ENCODE data around the gene TMEM81.

Gene TMEM81

DNA sequence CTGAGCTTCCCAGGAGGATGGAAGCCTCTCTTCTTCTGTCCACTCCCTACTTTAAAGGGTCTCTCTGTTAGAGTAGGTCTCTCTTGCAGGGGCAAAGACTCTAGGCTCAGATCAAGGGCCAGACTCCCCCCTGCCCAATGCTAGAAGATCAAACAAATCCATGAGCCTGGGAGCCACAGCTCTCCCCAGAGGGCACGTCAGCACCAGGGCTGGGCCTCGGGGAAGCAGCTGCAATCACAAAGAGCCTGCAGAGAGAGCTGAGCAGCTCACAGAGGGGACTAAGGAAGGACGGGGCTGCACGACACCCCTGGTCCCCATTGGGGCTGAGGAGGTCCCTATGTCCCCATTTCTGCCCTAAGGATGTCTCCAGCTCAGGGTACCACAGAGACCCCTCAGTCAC lies 37.4 kb downstream of the TMEM81 start:
- Histone ChIP-seq H3K9me3 (ENCODE audit: control insufficient read depth, insufficient read depth, low read depth, low read length) (no peaks in the 10 kb centered on the region), H3K4me1 (ENCODE audit: control insufficient read depth, insufficient read depth, low read length) (peaks cover 25% of the 10 kb centered on the region), H3K9ac (ENCODE audit: low read length) (no peak overlapping the region), H3K4me3 (ENCODE audit: low read depth, low read length) (no peak overlapping the region), H3K36me3 (ENCODE audit: control insufficient read depth, insufficient read depth, low read length) (no peaks in the 10 kb centered on the region), H3K27ac (ENCODE audit: low read depth, low read length) (no peak overlapping the region), H3K27me3 (ENCODE audit: control insufficient read depth, insufficient read depth, low read length) (peaks cover 67% of the 10 kb centered on the region)

DNA sequence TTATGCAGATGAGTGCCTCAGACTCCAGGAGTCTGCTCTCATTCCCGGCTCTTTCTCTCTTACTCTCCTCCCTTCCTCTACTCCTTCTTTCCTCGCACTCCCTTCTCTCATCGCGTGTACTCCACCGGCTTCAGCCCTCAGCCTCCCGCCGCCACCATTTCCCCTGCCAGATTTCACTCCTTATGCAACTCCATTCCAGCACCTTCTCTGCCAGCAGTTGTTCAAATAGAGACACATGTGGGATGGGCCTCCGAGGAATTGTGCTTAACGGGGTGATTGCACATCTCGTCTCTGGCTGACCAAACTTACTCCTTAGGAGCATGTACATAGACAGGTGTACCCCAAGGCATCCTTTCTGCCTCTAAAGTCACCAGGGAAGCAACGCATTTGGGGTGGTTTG lies 39.1 kb downstream of the TMEM81 start:
- Histone ChIP-seq H3K9ac (ENCODE audit: low read length) (no peak overlapping the region), H3K36me3 (ENCODE audit: control insufficient read depth, insufficient read depth, low read length) (no peaks in the 10 kb centered on the region), H3K9me3 (ENCODE audit: control insufficient read depth, insufficient read depth, low read depth, low read length) (no peaks in the 10 kb centered on the region), H3K27ac (ENCODE audit: low read depth, low read length) (no peak overlapping the region), H3K4me1 (ENCODE audit: control insufficient read depth, insufficient read depth, low read length) (peaks cover 25% of the 10 kb centered on the region), H3K27me3 (ENCODE audit: control insufficient read depth, insufficient read depth, low read length) (peaks cover 81% of the 10 kb centered on the region), H3K4me3 (ENCODE audit: low read depth, low read length) (no peak overlapping the region)

DNA sequence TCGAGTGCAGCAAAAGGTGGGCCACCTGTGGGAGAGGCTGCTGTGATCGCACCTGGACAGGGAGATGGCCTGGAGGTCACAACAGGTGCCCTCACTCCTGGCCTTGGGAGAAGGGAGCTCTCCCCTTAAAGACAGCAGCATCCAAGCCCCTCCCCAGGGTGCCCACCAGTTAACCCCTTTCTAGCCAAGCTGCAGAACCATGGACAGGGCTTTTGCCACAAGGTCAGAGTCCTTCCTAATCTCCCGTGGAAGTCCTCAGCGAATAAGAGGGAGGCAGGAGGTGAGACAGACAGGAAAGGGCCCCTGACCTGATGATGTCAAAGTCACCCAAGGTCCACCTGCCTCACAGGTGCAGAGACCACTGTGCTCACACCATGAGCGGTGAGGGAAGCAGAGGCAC lies 39.5 kb downstream of the TMEM81 start:
- Histone ChIP-seq H3K4me3 (ENCODE audit: low read depth, low read length) (no peak overlapping the region), H3K4me1 (ENCODE audit: control insufficient read depth, insufficient read depth, low read length) (peaks cover 25% of the 10 kb centered on the region), H3K9me3 (ENCODE audit: control insufficient read depth, insufficient read depth, low read depth, low read length) (no peaks in the 10 kb centered on the region), H3K27ac (ENCODE audit: low read depth, low read length) (no peak overlapping the region), H3K36me3 (ENCODE audit: control insufficient read depth, insufficient read depth, low read length) (no peaks in the 10 kb centered on the region), H3K27me3 (ENCODE audit: control insufficient read depth, insufficient read depth, low read length) (peaks cover 84% of the 10 kb centered on the region), H3K9ac (ENCODE audit: low read length) (no peak overlapping the region)

DNA sequence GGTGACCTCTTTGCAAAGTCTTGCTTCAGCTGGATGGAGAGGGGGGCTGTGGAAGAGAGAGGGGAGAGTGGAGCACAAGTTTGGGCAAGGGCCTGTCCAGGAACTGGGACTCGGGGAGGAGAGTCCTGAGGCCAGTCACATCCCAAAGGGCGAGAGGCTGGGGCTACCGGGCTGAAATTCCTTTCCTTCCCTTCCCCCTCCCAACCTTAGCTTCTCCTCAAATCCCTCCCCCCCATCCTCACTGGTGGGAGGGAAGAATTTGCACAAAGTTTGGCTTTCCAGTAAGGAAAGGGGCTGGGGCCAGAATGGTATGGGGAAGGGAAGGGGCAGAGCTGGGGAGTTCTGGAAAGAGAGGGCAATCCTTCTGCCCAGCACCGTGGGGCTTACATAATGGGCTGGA lies 40.4 kb downstream of the TMEM81 start:
- Histone ChIP-seq H3K9ac (ENCODE audit: low read length) (no peak overlapping the region), H3K27ac (ENCODE audit: low read depth, low read length) (no peak overlapping the region), H3K4me3 (ENCODE audit: low read depth, low read length) (no peak overlapping the region), H3K36me3 (ENCODE audit: control insufficient read depth, insufficient read depth, low read length) (no peaks in the 10 kb centered on the region), H3K27me3 (ENCODE audit: control insufficient read depth, insufficient read depth, low read length) (peaks cover 88% of the 10 kb centered on the region), H3K9me3 (ENCODE audit: control insufficient read depth, insufficient read depth, low read depth, low read length) (no peaks in the 10 kb centered on the region), H3K4me1 (ENCODE audit: control insufficient read depth, insufficient read depth, low read length) (peaks cover 25% of the 10 kb centered on the region)

DNA sequence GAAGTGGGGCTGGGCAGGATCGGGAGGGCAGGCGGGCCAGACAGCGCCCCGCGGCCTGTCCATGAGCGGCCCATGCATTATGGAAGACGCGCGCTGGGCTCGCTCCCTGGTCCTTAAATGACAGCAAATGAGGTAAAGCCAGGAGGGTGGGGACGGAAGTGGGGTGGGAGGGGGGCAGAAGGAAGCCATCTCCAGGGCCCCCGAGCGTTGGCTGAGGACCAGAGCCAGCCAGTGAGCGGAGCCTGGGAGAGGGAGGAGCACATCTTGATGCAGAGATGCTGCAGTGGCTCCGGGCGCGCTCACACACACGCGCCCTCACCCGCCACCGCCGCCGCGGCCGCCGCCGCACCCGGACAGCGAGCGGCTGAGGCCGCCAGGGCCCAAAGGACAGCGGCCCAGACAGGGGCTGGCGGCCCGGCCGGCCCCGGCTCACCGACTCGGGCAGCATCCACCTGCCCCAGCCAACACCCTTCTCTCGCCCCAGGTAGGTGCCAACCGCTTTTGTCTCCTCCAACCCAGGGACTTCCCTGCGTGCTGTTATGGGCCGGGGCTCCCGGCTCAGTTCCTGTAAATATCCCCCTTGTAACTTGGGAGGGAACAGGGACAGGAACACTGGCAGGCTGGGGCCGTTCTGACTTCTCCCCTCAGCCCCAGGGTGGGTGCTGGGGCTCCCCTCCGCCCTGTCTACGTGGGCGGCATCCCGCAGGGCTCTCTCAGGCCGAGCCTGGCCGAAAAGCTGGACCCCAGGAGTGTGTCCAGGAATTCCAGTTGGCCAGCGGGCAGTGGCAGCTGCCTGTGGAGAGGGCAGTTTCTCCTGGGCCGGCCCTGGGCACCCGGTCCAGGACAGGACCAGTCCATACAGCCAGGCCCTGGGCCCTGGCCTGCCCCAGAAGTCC lies 41.1 kb downstream of the TMEM81 start, which contains the start of gene CNTN2:
Gene CNTN2 (plus strand): TSS at position 302 of the 896 bp plus-strand sequence. CDS start 9,974 bp downstream, outside the sequence.
- Histone ChIP-seq H3K9me3 (ENCODE audit: control insufficient read depth, insufficient read depth, low read depth, low read length) (no peaks in the 10 kb centered on the region), H3K4me3 (ENCODE audit: low read depth, low read length) (peak within 1 kb of the TSS; percentile 28; the same call in 1 of the 2 replicates), H3K36me3 (ENCODE audit: control insufficient read depth, insufficient read depth, low read length) (no peaks in the 10 kb centered on the region), H3K27me3 (ENCODE audit: control insufficient read depth, insufficient read depth, low read length) (peaks cover 95% of the 10 kb centered on the region), H3K27ac (ENCODE audit: low read depth, low read length) (no peak within 1 kb of the TSS), H3K9ac (ENCODE audit: low read length) (no peak within 1 kb of the TSS), H3K4me1 (ENCODE audit: control insufficient read depth, insufficient read depth, low read length) (peaks cover 25% of the 10 kb centered on the region)

DNA sequence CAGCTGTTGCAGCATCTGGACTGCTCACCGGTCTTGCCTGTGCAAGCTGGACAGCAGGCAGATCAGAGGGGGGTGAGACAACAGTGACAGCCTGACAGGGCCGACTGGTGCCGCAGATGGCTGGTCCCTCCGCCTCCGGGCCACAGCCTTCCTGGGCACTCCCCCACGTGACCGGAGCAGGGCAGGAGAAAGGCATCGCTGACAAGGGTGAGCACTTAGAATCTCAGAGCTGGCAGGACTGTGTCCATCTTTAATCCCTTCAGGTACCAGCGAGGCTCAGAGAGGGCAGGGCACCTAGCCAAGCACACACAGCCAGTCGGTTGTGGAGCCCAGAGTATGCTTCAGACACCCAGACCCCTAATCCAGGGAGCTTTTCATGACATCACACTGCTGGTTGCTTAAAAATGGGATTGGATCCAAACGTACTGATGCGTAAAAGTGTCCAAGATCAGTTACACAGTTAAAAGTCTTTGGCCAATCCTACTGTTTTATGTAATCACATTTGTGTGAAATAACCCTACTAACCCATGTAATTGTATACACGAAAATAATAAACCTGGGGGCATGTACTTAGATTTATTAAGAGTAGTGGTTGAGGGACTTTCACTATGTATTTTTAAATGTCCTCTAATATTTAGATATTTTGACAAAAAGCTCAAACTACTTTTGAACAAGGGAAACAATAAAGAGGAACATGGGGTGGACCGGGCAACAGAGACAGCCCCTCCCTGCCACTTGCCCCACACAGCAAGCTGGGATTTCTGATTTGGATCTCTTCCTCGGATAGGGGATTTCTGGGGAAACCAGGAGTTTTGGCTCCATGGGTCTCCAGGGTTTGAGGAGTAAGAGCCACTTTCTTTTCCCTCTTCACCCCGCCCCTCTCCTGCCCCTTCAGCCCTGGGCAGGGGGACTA lies 42.0 kb downstream of the TMEM81 start:
- H3K9ac ChIP-seq (ENCODE audit: low read length), result no peak overlapping the region
- H3K27me3 ChIP-seq (ENCODE audit: control insufficient read depth, insufficient read depth, low read length), result peaks cover 97% of the 10 kb centered on the region
- peaks cover 25% of the 10 kb centered on the region for H3K4me1 ChIP-seq (ENCODE audit: control insufficient read depth, insufficient read depth, low read length)
- H3K36me3 ChIP-seq (ENCODE audit: control insufficient read depth, insufficient read depth, low read length), result no peaks in the 10 kb centered on the region
- H3K9me3 ChIP-seq (ENCODE audit: control insufficient read depth, insufficient read depth, low read depth, low read length), result no peaks in the 10 kb centered on the region
- H3K4me3 ChIP-seq (ENCODE audit: low read depth, low read length), result no peak overlapping the region
- no peak overlapping the region for H3K27ac ChIP-seq (ENCODE audit: low read depth, low read length)

DNA sequence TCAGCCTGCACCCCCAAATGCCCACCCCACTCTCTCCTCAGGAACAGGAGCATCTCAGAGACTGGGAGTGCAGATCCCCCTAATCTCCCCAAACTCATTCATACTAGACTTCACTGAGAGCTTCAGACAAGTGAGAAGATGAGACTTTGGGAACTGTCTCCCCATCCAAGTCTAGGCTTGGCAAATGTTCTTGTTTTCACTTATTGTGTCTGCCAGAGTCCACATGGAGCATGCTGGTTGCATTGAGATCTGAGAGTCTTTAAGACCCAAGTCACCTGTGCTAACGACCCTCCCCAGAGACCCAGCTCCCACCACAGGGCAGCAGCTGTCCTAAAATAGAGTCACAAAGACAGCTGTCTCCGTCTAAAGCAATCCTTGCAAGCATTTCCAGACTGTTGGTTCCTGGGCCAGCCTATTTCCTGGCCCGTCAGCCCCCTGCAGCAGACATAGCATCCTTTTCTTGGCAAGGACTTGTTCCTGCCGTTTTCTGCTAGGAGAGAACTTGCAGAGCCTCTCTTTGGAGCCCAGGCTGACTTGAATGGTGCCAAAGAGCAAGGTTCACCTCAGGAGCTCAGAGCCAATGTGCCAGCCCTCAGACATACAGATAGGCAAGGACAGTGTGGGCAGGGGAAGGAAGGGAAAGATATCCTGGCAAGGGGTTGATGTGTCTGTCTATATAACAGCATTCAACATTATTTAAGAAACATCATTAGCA lies 43.1 kb downstream of the TMEM81 start:
- no peaks in the 10 kb centered on the region for H3K36me3 ChIP-seq (ENCODE audit: control insufficient read depth, insufficient read depth, low read length)
- no peak overlapping the region for H3K27ac ChIP-seq (ENCODE audit: low read depth, low read length)
- peaks cover 25% of the 10 kb centered on the region for H3K4me1 ChIP-seq (ENCODE audit: control insufficient read depth, insufficient read depth, low read length)
- no peak overlapping the region for H3K4me3 ChIP-seq (ENCODE audit: low read depth, low read length)
- no peak overlapping the region for H3K9ac ChIP-seq (ENCODE audit: low read length)
- H3K27me3 ChIP-seq (ENCODE audit: control insufficient read depth, insufficient read depth, low read length), result peaks cover 97% of the 10 kb centered on the region
- no peaks in the 10 kb centered on the region for H3K9me3 ChIP-seq (ENCODE audit: control insufficient read depth, insufficient read depth, low read depth, low read length)

DNA sequence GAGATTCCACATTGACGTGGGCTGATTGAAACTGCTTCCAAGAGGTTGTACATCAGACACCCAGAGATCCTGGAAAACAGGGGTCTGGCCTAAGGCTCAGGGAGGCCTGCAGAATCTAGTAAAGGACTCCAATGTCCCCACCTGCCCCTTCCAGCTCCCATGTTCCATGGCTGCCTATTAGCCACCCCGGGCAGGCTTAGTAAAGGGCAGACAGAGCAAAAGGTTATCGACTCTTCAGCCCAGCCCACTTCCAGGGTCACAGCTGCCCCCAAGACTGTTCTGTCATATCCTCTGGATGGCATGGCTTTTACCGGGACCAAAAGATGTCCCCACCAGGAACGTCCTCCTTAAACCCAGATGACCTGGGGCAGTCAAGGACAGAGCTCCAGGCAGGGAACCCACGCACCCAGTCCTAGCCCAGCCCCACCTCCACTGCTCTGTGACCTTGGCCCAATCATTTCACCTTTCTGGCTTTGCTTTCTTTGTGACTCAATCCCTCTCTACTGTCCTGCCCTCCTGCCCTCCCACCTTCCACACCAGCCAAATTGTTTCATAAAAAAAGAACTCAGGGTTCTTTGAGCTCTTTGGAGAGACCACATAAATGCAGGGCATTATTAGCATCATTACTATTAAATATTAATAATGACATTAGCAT lies 46.0 kb downstream of the TMEM81 start:
- H3K4me1 ChIP-seq (ENCODE audit: control insufficient read depth, insufficient read depth, low read length), result no peaks in the 10 kb centered on the region; the same call in 1 of the 2 replicates
- no peak overlapping the region for H3K27ac ChIP-seq (ENCODE audit: low read depth, low read length)
- no peaks in the 10 kb centered on the region for H3K36me3 ChIP-seq (ENCODE audit: control insufficient read depth, insufficient read depth, low read length)
- no peak overlapping the region for H3K4me3 ChIP-seq (ENCODE audit: low read depth, low read length)
- H3K9me3 ChIP-seq (ENCODE audit: control insufficient read depth, insufficient read depth, low read depth, low read length), result no peaks in the 10 kb centered on the region
- peaks cover 78% of the 10 kb centered on the region for H3K27me3 ChIP-seq (ENCODE audit: control insufficient read depth, insufficient read depth, low read length)
- no peak overlapping the region for H3K9ac ChIP-seq (ENCODE audit: low read length)

DNA sequence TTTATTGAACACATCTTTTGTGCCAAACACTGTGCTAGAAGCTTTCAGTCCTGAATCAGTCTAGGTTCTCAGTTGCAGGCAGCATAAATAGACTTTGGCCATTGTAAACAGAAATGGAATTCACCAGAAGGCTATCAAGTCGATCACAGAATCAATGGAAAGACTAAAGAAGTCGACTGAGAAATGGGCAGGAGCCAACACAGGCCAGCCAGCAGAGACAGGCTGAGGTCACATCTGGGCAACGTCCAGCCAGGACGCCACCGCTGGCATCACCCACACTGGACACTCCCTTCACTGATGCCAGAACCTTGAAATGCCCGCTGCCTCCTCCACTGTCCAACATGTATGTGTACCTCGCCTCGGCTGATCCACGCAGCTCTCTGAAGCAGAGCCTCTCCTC lies 46.7 kb downstream of the TMEM81 start:
- Histone ChIP-seq H3K4me1 (ENCODE audit: control insufficient read depth, insufficient read depth, low read length) (no peaks in the 10 kb centered on the region), H3K36me3 (ENCODE audit: control insufficient read depth, insufficient read depth, low read length) (no peaks in the 10 kb centered on the region), H3K9me3 (ENCODE audit: control insufficient read depth, insufficient read depth, low read depth, low read length) (no peaks in the 10 kb centered on the region), H3K4me3 (ENCODE audit: low read depth, low read length) (no peak overlapping the region), H3K27ac (ENCODE audit: low read depth, low read length) (no peak overlapping the region), H3K9ac (ENCODE audit: low read length) (no peak overlapping the region), H3K27me3 (ENCODE audit: control insufficient read depth, insufficient read depth, low read length) (peaks cover 74% of the 10 kb centered on the region)
